HFFc6 (cell line): ENCODE data around the gene MX1. TPM values are rescaled to one million over a fixed set of nuclear protein-coding genes. Genes with fewer than 3 reads are reported as not detected.

Source experiments
- DNase-seq: peaks from one replicate; pipeline ENCODE4 v3.0.0-alpha.2; 2018
- H3K27ac Mint-ChIP-seq: 2 replicates; pipeline ENCODE4 v1.8.0; 2020; ENCODE audit warnings: mild to moderate bottlenecking, mixed read lengths
- H3K27me3 Mint-ChIP-seq: 2 replicates; pipeline ENCODE4 v1.8.0; 2021; ENCODE audit warnings: mild to moderate bottlenecking, moderate library complexity, mixed read lengths; ENCODE audit not compliant: insufficient read depth
- H3K36me3 Mint-ChIP-seq: 2 replicates; pipeline ENCODE4 v1.8.0; 2021; ENCODE audit warnings: low read depth, mixed read lengths
- H3K4me1 Mint-ChIP-seq: 2 replicates; pipeline ENCODE4 v1.8.0; 2020; ENCODE audit warnings: low read depth, mixed read lengths
- H3K4me3 Mint-ChIP-seq: 2 replicates; pipeline ENCODE4 v1.8.0; 2020; ENCODE audit warnings: mild to moderate bottlenecking, moderate library complexity, mixed read lengths
- H3K9me3 Mint-ChIP-seq: 2 replicates; pipeline ENCODE4 v1.8.0; 2020; ENCODE audit warnings: mild to moderate bottlenecking, mixed read lengths
- CTCF ChIP-seq: fragments of 200-600 bp; sonication (generic); IDR thresholded peaks from 2 replicates; pipeline ENCODE4 v1.5.0; 2021; ENCODE audit warnings: antibody characterized with exemption, mild to moderate bottlenecking
- total RNA-seq, 6 experiments: library from RNA; stranded (reverse); fragmentation: NEBNext Ultra II Directional; extraction: Animal tissue kit (Norgen Biotek cat#: 25700); gene quantifications; 2 replicates in 1 of 6; 3 replicates in 5 of 6; pipeline ENCODE4 v1.2.3, GENCODE V29; 2021

MX1 gene
- total RNA-seq, 6 experiments from 2014 or later = 0.61 to 1.2 (median 0.85) TPM

- TF ChIP-seq CTCF = no peak
- Mint-ChIP-seq H3K9me3 (no peaks in the 10 kb centered on the region; the same call in 1 of the 2 replicates), H3K36me3 (no peaks in the 10 kb centered on the region; the same call in 1 of the 2 replicates), H3K27ac (no peak overlapping the region), H3K4me3 (no peak overlapping the region), H3K27me3 (peaks cover 6% of the 10 kb centered on the region), H3K4me1 (no peaks in the 10 kb centered on the region; the same call in 1 of the 2 replicates)
- DNase-seq = no peak
Observed at GRCh38 chr21:41442481-41443186, 16.6 kb downstream of the MX1 start.

- H3K27ac Mint-ChIP-seq = no peak overlapping the region
- no peak overlapping the region for H3K4me3 Mint-ChIP-seq
- peaks cover 4% of the 10 kb centered on the region for H3K27me3 Mint-ChIP-seq
- no peaks in the 10 kb centered on the region; the same call in 1 of the 2 replicates for H3K36me3 Mint-ChIP-seq
- DNase-seq = no peak
- H3K9me3 Mint-ChIP-seq = no peaks in the 10 kb centered on the region; the same call in 1 of the 2 replicates
- no peak for TF ChIP-seq CTCF
- H3K4me1 Mint-ChIP-seq = no peaks in the 10 kb centered on the region; the same call in 1 of the 2 replicates
Observed at GRCh38 chr21:41443562-41443961, 17.5 kb downstream of the MX1 start.

- Mint-ChIP-seq H3K27ac (no peak overlapping the region), H3K27me3 (peaks cover 4% of the 10 kb centered on the region)
- no peak for TF ChIP-seq CTCF
Observed at GRCh38 chr21:41444703-41445464, 18.8 kb downstream of the MX1 start.

GRCh38 chr21:41445465-41445862 lies 19.4 kb downstream of the MX1 start:
- Mint-ChIP-seq H3K36me3 (no peaks in the 10 kb centered on the region; the same call in 1 of the 2 replicates), H3K4me3 (no peak overlapping the region), H3K27me3 (peaks cover 4% of the 10 kb centered on the region), H3K9me3 (no peaks in the 10 kb centered on the region; the same call in 1 of the 2 replicates), H3K27ac (no peak overlapping the region), H3K4me1 (no peaks in the 10 kb centered on the region; the same call in 1 of the 2 replicates)
- no peak for TF ChIP-seq CTCF
- no peak for DNase-seq

More at GRCh38 chr21:41444703-41445464, 18.8 kb downstream of the MX1 start:
- H3K4me1 Mint-ChIP-seq = no peaks in the 10 kb centered on the region; the same call in 1 of the 2 replicates
- H3K36me3 Mint-ChIP-seq = no peaks in the 10 kb centered on the region; the same call in 1 of the 2 replicates
- DNase-seq = no peak
- no peaks in the 10 kb centered on the region; the same call in 1 of the 2 replicates for H3K9me3 Mint-ChIP-seq
- H3K4me3 Mint-ChIP-seq = no peak overlapping the region

- Mint-ChIP-seq H3K27ac (no peak overlapping the region), H3K36me3 (no peaks in the 10 kb centered on the region; the same call in 1 of the 2 replicates), H3K4me3 (no peak overlapping the region; the same call in 1 of the 2 replicates), H3K9me3 (no peaks in the 10 kb centered on the region; the same call in 1 of the 2 replicates), H3K27me3 (peaks cover 4% of the 10 kb centered on the region), H3K4me1 (no peaks in the 10 kb centered on the region; the same call in 1 of the 2 replicates)
- TF ChIP-seq CTCF = no peak
- peak; percentile 32 for DNase-seq
Observed at GRCh38 chr21:41446586-41446985, 20.5 kb downstream of the MX1 start.
